Measurements from ENCODE around the gene KHK. TPM values are rescaled to one million over a fixed set of nuclear protein-coding genes. Genes with fewer than 3 reads are reported as not detected.

The KHK gene
- total RNA-seq, 1 donor from 2014 or later: 3.3 TPM

DNA sequence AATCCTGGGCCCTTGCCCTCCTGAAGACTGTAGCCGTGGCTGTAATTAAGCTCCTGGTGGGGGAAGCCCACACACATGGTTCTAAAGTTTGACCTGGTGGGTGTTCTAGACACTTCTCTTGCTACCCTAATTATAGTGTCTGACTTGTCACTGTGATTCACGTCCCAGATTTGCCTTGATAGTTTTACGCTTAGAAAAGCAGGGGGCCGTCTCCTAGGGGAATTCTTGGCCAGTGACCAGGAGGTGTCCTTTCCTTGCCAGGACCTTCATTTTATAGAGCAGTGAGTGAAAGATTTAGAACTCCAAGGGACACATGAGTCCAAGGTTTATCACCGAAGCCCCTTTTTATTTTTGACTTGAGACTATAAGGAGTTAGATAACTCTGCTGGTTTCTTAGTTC is 44.8 kb upstream of the KHK start:
- H3K27me3 Mint-ChIP-seq (ENCODE audit: insufficient read depth, low read depth): no peaks in the 10 kb centered on the region
- no peak overlapping the region for H2AFZ ChIP-seq (replicated peaks)
- H3F3A ChIP-seq (ENCODE audit: low read depth): no peaks in the 10 kb centered on the region
- no peaks in the 10 kb centered on the region for H4K20me1 ChIP-seq (ENCODE audit: low read depth)
- peaks cover 14% of the 10 kb centered on the region for H3K36me3 Mint-ChIP-seq
- TF ChIP-seq EZH2 (IDR thresholded peaks at IDR 0.05): no peak
- no peak overlapping the region for H3K4me3 Mint-ChIP-seq
- H3K27me3 ChIP-seq: no peaks in the 10 kb centered on the region
- H3K4me3 ChIP-seq: no peak overlapping the region
- H3K27ac Mint-ChIP-seq: no peak overlapping the region
- no peak overlapping the region for H3K27ac ChIP-seq
- H3K36me3 ChIP-seq: no peaks in the 10 kb centered on the region
- H3K4me1 Mint-ChIP-seq: no peaks in the 10 kb centered on the region
- H3K4me2 ChIP-seq: no peak overlapping the region
- H3K9me3 Mint-ChIP-seq: no peaks in the 10 kb centered on the region
- no peak overlapping the region for H3K9ac ChIP-seq
- H3K79me2 ChIP-seq (ENCODE audit: low read depth): no peaks in the 10 kb centered on the region
- no peaks in the 10 kb centered on the region for H3K4me1 ChIP-seq
- H3K9me3 ChIP-seq (ENCODE audit: low read depth): no peaks in the 10 kb centered on the region
- no peak for DNase-seq (ENCODE audit: low spot score)

DNA sequence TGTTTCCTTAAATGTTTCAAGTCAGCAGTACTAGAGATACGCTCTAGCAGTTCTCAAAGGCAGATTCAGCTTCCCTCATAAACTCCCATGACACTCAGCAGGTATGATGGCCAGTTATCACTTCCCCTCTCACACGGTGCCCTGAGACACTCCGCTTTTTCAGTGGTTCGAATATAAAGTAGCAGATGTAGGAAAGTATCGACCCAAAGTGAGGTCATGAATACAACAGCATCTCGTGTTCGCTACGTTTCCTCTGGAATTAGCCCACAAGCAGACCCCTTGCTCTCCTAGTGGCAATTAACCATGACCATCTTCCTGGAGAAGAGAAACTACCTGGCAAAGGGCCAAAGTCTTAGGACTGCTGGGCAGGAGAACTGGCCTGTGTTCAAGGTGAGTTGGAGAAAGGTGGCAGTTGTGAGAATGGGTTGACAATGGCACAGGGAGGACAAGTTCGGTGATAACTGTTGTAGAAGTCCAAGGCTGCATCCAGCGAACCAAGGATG is 44.4 kb upstream of the KHK start:
- no peaks in the 10 kb centered on the region for H3K9me3 ChIP-seq (ENCODE audit: low read depth)

DNA sequence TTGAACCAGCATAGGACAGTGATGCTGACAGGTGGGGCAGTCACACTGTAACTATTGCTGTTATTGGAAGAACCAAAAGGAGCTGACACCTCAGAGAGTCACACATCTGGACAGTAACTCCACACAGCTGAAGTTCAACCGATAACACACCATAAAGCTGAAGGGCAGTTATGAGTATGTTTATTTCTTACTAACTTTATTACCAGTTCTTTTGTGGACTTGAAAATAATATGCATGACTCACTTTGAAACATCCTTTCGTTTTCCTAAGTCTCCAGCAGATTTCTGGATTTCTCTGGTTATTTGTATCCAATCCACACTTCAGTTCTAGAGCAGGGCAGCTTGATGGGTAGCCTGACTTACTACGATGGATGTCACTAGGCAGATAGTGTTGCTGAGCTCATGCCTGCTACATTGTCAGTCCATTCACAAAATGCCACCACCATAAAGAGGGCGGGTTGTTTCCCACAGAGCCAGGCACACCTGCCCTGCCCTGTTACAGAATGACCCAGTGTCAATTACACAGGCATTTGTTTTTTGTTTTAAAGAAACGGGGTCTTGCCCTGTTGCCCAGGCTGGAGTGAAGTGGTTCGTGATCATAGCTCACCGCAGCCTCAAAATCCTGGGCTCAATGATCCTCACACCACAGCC is 43.5 kb upstream of the KHK start:
- no peak for TF ChIP-seq EZH2phosphoT487 (IDR thresholded peaks at IDR 0.05)
- TF ChIP-seq, protein P1, sequence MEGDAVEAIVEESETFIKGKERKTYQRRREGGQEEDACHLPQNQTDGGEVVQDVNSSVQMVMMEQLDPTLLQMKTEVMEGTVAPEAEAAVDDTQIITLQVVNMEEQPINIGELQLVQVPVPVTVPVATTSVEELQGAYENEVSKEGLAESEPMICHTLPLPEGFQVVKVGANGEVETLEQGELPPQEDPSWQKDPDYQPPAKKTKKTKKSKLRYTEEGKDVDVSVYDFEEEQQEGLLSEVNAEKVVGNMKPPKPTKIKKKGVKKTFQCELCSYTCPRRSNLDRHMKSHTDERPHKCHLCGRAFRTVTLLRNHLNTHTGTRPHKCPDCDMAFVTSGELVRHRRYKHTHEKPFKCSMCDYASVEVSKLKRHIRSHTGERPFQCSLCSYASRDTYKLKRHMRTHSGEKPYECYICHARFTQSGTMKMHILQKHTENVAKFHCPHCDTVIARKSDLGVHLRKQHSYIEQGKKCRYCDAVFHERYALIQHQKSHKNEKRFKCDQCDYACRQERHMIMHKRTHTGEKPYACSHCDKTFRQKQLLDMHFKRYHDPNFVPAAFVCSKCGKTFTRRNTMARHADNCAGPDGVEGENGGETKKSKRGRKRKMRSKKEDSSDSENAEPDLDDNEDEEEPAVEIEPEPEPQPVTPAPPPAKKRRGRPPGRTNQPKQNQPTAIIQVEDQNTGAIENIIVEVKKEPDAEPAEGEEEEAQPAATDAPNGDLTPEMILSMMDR (IDR thresholded peaks at IDR 0.05): no peak
- no peak for TF ChIP-seq EZH2 (IDR thresholded peaks at IDR 0.05)
- no peak for DNase-seq (ENCODE audit: low spot score)
- H3K27ac Mint-ChIP-seq: no peak overlapping the region
- Histone ChIP-seq H3K79me2 (ENCODE audit: low read depth) (no peaks in the 10 kb centered on the region), H4K20me1 (ENCODE audit: low read depth) (no peaks in the 10 kb centered on the region), H3K4me3 (no peak overlapping the region), H3K9ac (no peak overlapping the region), H3K36me3 (no peaks in the 10 kb centered on the region), H3K9me3 (ENCODE audit: low read depth) (no peaks in the 10 kb centered on the region), H3K4me1 (no peaks in the 10 kb centered on the region), H2AFZ (replicated peaks) (no peak overlapping the region), H3F3A (ENCODE audit: low read depth) (peaks cover under 1% of the 10 kb centered on the region), H3K27ac (no peak overlapping the region), H3K27me3 (no peaks in the 10 kb centered on the region), H3K4me2 (no peak overlapping the region)
- peaks cover 12% of the 10 kb centered on the region for H3K36me3 Mint-ChIP-seq
- no peaks in the 10 kb centered on the region for H3K27me3 Mint-ChIP-seq (ENCODE audit: insufficient read depth, low read depth)
- no peaks in the 10 kb centered on the region for H3K4me1 Mint-ChIP-seq
- H3K9me3 Mint-ChIP-seq: no peaks in the 10 kb centered on the region
- no peak overlapping the region for H3K4me3 Mint-ChIP-seq

More for the DNA sequence above, 44.4 kb upstream of the KHK start:
- DNase-seq (ENCODE audit: low spot score): no peak
- H3K4me3 ChIP-seq: no peak overlapping the region
- Mint-ChIP-seq H3K36me3 (peaks cover 12% of the 10 kb centered on the region), H3K27me3 (ENCODE audit: insufficient read depth, low read depth) (no peaks in the 10 kb centered on the region), H3K4me3 (no peak overlapping the region), H3K27ac (no peak overlapping the region), H3K4me1 (no peaks in the 10 kb centered on the region), H3K9me3 (no peaks in the 10 kb centered on the region)
- H3K4me1 ChIP-seq: no peaks in the 10 kb centered on the region
- no peak overlapping the region for H3K4me2 ChIP-seq
- no peaks in the 10 kb centered on the region for H3K79me2 ChIP-seq (ENCODE audit: low read depth)
- no peak overlapping the region for H3K27ac ChIP-seq
- TF ChIP-seq EZH2phosphoT487 (IDR thresholded peaks at IDR 0.05) (no peak), EZH2 (IDR thresholded peaks at IDR 0.05) (no peak)
- TF ChIP-seq, protein P1 (IDR thresholded peaks at IDR 0.05): no peak
- H4K20me1 ChIP-seq (ENCODE audit: low read depth): no peaks in the 10 kb centered on the region
- no peak overlapping the region for H2AFZ ChIP-seq (replicated peaks)
- no peak overlapping the region for H3K9ac ChIP-seq
- no peaks in the 10 kb centered on the region for H3K36me3 ChIP-seq
- no peaks in the 10 kb centered on the region for H3K27me3 ChIP-seq
- H3F3A ChIP-seq (ENCODE audit: low read depth): no peaks in the 10 kb centered on the region
